H54 (cell line): ENCODE measurements around the gene GNB4.

Experiments used
- DNase-seq: peaks from one replicate; pipeline ENCODE4 v3.0.0; 2011; ENCODE audit warnings: low spot score, mixed read lengths; ENCODE audit not compliant: insufficient read length
- FAIRE-seq: peaks from 3 replicates; lab custom pipeline; 2011; peaks lifted over from hg19 to GRCh38; lab: Jason Lieb, UNC
- POLR2A ChIP-seq: IDR thresholded peaks from 2 replicates; pipeline ENCODE4 v1.6.1; 2011; ENCODE audit warnings: low read depth, mild to moderate bottlenecking, low read length

The GNB4 gene

GRCh38 chr3:179363332-179363731 lies 87.9 kb downstream of the GNB4 start:
- no peak for FAIRE-seq
- TF ChIP-seq POLR2A: no peak
- DNase-seq: no peak

GRCh38 chr3:179355996-179356395 lies 95.3 kb downstream of the GNB4 start:
- no peak for DNase-seq
- FAIRE-seq: no peak
- TF ChIP-seq POLR2A: no peak

GRCh38 chr3:179348325-179349013 lies 102.8 kb downstream of the GNB4 start:
- no peak for TF ChIP-seq POLR2A
- DNase-seq: no peak
- FAIRE-seq: no peak

GRCh38 chr3:179347345-179348194 lies 103.7 kb downstream of the GNB4 start, which contains the start of gene MFN1:
Gene MFN1, plus strand, starts transcription at chr3:179347709. Its CDS starts 1,143 bp downstream, at chr3:179348852.
- DNase-seq (peak; percentile 91), FAIRE-seq (peak; percentile 100)
- TF ChIP-seq POLR2A: peak; percentile 79
